Loucy (cell line): ENCODE data around the gene MDM4.

Experiments
- H2AFZ ChIP-seq: fragments of 200-600 bp; sonication (generic); 2 replicates; pipeline ENCODE4 v1.6.0; 2016; ENCODE audit warnings: antibody characterized with exemption, mild to moderate bottlenecking, low read length, moderate library complexity
- H3F3A ChIP-seq: fragments of 200-600 bp; 2 replicates; pipeline ENCODE4 v1.6.0; 2016; ENCODE audit warnings: antibody characterized with exemption, low read depth, mild to moderate bottlenecking
- H3K27me3 ChIP-seq: fragments of 200-600 bp; sonication (generic); 2 replicates; pipeline ENCODE4 v1.6.1; 2014; ENCODE audit warnings: low read length, mild to moderate bottlenecking; ENCODE audit not compliant: insufficient read depth, poor library complexity, severe bottlenecking
- H3K36me3 ChIP-seq: fragments of 200-600 bp; sonication (generic); 2 replicates; pipeline ENCODE4 v1.6.1; 2016; ENCODE audit warnings: low read length; ENCODE audit not compliant: insufficient read depth
- H3K4me1 ChIP-seq: fragments of 200-600 bp; sonication (generic); 2 replicates; pipeline ENCODE4 v1.5.1; 2014; ENCODE audit warnings: low read length, mild to moderate bottlenecking; ENCODE audit not compliant: insufficient read depth, poor library complexity, severe bottlenecking
- H3K4me2 ChIP-seq: fragments of 200-600 bp; sonication (generic); 2 replicates; pipeline ENCODE4 v1.6.0; 2014; ENCODE audit warnings: antibody characterized with exemption, low read length, low read depth, mild to moderate bottlenecking; ENCODE audit not compliant: poor library complexity, severe bottlenecking
- H3K4me3 ChIP-seq: fragments of 200-600 bp; sonication (generic); 2 replicates; pipeline ENCODE4 v1.5.1; 2014; ENCODE audit warnings: low read length, mild to moderate bottlenecking, mixed read lengths; ENCODE audit not compliant: poor library complexity, severe bottlenecking
- H3K79me2 ChIP-seq: fragments of 200-600 bp; sonication (generic); 2 replicates; pipeline ENCODE4 v1.6.1; 2014; ENCODE audit warnings: low read length; ENCODE audit not compliant: insufficient read depth
- H3K9ac ChIP-seq: fragments of 200-600 bp; sonication (generic); 2 replicates; pipeline ENCODE4 v1.6.0; 2014; ENCODE audit warnings: mild to moderate bottlenecking, low read depth, low read length, moderate library complexity; ENCODE audit not compliant: poor library complexity, severe bottlenecking
- H3K9me2 ChIP-seq: fragments of 200-600 bp; sonication (generic); replicated peaks from 2 replicates; pipeline ENCODE4 v1.6.1; 2016; ENCODE audit warnings: low read depth, low read length, mixed read lengths
- H3K9me3 ChIP-seq: fragments of 200-600 bp; sonication (generic); 2 replicates; pipeline ENCODE4 v1.6.1; 2014; ENCODE audit warnings: mild to moderate bottlenecking, antibody characterized with exemption, low read length, low read depth; ENCODE audit not compliant: insufficient read depth
- H4K20me1 ChIP-seq: fragments of 200-600 bp; sonication (generic); 2 replicates; pipeline ENCODE4 v1.6.0; 2014; ENCODE audit warnings: antibody characterized with exemption, low read length, mild to moderate bottlenecking; ENCODE audit not compliant: insufficient read depth, poor library complexity, severe bottlenecking
- EZH2phosphoT487 ChIP-seq: fragments of 200-600 bp; IDR thresholded peaks from 2 replicates; pipeline ENCODE4 v1.6.1; 2018; ENCODE audit warnings: antibody characterized with exemption, mild to moderate bottlenecking, moderate library complexity, borderline replicate concordance
- TF ChIP-seq, protein P1 (sequence below): fragments of 200-600 bp; sonication (generic); conservative IDR thresholded peaks from 2 replicates; pipeline ENCODE4 v1.5.1; 2014; ENCODE audit warnings: mild to moderate bottlenecking, antibody characterized with exemption, low read length

Gene MDM4

DNA sequence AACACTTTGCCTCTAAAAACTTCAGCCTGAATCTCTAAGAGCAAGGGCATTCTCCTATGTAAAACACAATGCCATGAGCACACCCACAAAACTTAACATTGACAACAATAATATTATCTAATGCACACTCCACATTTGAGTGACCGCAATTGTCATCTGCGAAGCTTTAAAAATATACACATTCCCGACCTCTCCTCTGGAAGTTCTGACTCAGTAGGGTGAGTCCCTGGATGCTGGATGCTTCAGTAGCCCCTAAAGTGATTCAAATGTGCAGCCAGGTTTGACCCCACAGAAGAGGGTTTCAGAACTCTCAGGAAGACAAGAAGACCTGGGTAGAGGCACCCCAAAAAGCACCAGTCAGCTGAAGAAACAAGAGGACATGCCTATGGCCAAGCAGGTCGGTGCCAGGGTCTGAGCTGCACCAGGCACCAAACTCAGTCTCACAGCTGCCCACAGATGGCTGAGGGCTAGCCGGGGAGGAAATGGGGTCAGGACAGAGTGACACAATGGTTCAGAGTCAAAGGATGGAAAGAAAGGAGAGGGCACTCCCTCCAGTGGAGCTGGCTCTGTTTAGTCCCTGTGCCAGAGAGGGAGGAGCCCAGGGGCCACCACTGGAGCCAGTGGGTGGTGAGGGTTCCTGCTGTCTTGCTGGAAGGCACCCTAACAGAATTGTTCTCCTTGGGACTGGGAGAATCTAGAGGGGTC is 39.0 kb upstream of the MDM4 start:
- peak overlapping the region; percentile 18 for H3K4me2 ChIP-seq
- no peaks in the 10 kb centered on the region for H3F3A ChIP-seq
- no peaks in the 10 kb centered on the region for H3K36me3 ChIP-seq
- no peak for TF ChIP-seq EZH2phosphoT487
- TF ChIP-seq, protein P1, sequence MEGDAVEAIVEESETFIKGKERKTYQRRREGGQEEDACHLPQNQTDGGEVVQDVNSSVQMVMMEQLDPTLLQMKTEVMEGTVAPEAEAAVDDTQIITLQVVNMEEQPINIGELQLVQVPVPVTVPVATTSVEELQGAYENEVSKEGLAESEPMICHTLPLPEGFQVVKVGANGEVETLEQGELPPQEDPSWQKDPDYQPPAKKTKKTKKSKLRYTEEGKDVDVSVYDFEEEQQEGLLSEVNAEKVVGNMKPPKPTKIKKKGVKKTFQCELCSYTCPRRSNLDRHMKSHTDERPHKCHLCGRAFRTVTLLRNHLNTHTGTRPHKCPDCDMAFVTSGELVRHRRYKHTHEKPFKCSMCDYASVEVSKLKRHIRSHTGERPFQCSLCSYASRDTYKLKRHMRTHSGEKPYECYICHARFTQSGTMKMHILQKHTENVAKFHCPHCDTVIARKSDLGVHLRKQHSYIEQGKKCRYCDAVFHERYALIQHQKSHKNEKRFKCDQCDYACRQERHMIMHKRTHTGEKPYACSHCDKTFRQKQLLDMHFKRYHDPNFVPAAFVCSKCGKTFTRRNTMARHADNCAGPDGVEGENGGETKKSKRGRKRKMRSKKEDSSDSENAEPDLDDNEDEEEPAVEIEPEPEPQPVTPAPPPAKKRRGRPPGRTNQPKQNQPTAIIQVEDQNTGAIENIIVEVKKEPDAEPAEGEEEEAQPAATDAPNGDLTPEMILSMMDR = no peak
- H2AFZ ChIP-seq = no peak overlapping the region
- no peak overlapping the region for H3K4me3 ChIP-seq
- H3K4me1 ChIP-seq = peaks cover 67% of the 10 kb centered on the region
- H3K79me2 ChIP-seq = peaks cover 92% of the 10 kb centered on the region
- H3K9me2 ChIP-seq = no peaks in the 10 kb centered on the region
- peaks cover 25% of the 10 kb centered on the region for H4K20me1 ChIP-seq
- no peaks in the 10 kb centered on the region for H3K27me3 ChIP-seq
- H3K9ac ChIP-seq = peak overlapping the region; percentile 46
- no peaks in the 10 kb centered on the region for H3K9me3 ChIP-seq

DNA sequence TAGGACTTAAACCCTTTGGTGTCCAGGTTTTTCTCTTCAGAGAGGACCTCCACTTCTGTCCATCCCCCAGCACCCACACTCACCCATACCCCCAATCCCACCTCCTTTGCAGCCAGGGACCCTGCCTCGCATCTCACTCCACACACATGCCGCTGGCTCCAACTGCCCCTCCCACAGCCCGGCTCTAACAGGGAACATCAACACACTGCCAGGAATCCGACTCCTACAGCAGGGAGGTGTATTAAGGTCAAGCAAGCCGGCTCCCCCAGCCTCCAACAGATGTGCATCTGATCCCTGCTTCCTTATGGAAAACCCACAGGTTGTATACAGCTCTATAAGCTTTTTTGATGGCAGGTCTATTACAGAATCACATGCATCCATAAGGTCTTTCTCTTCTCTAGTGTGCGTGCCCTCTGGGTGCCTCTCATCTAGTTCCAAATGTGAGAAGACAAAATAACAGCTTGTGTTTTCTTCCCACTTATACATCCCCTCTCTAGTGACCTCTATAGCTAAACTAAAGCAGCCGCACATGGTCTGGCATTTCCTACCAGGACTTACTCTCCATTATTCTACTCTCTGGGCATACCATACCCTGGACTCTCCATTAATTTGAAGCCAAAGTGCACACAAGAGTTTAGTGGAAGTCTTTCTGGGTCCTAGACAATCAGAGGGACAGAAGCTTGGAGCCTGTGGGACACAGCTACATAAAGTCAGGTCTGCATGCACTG is 37.9 kb upstream of the MDM4 start:
- H3K4me2 ChIP-seq = peak overlapping the region; percentile 18
- H3K27me3 ChIP-seq = no peaks in the 10 kb centered on the region
- peak overlapping the region; percentile 46 for H3K9ac ChIP-seq
- no peaks in the 10 kb centered on the region for H3K9me2 ChIP-seq
- peaks cover 25% of the 10 kb centered on the region for H4K20me1 ChIP-seq
- no peak overlapping the region for H2AFZ ChIP-seq
- no peaks in the 10 kb centered on the region for H3F3A ChIP-seq
- H3K9me3 ChIP-seq = no peaks in the 10 kb centered on the region
- no peaks in the 10 kb centered on the region for H3K36me3 ChIP-seq
- peaks cover 95% of the 10 kb centered on the region for H3K79me2 ChIP-seq
- TF ChIP-seq, protein P1 = peak; percentile 56
- no peak for TF ChIP-seq EZH2phosphoT487
- H3K4me1 ChIP-seq = peaks cover 67% of the 10 kb centered on the region
- no peak overlapping the region for H3K4me3 ChIP-seq

DNA sequence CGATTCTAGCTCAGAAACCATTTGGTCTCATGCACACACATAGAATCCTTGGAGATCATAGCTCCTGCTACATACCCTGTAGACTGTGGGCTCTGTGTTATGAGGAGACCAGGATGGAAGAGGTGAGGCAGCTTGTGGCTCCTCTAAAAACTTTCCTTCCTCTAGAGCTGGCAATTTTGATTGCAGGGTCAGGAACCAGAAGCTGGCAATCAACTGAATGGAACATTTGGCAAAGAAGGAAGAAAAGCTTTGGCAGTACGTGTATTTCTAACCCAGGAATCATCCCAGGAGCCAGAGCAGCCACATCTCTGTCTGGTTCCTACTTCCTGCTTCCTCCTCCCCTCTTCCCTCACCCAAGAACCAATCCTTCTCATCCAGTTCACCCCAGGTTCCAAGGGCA is 37.3 kb upstream of the MDM4 start:
- Histone ChIP-seq H3K4me3 (no peak overlapping the region), H4K20me1 (peaks cover 25% of the 10 kb centered on the region), H3K27me3 (no peaks in the 10 kb centered on the region), H3K4me1 (peaks cover 67% of the 10 kb centered on the region), H3K9me2 (no peaks in the 10 kb centered on the region), H3K9ac (peak overlapping the region; percentile 7), H3K36me3 (no peaks in the 10 kb centered on the region), H3K9me3 (no peaks in the 10 kb centered on the region), H3K4me2 (peak overlapping the region; percentile 18), H3K79me2 (peaks cover 97% of the 10 kb centered on the region), H2AFZ (no peak overlapping the region), H3F3A (no peaks in the 10 kb centered on the region)
- TF ChIP-seq, protein P1 = no peak
- TF ChIP-seq EZH2phosphoT487 = no peak
